ACHN (cell line): Measurements from ENCODE around the gene PAOX.
"Not testable (repeated sequence)": the region's sequence is repeated elsewhere in the genome, so short reads cannot be mapped to it uniquely, and the experiment has no call there.

ENCODE experiments used
- DNase-seq: peaks from one replicate; pipeline ENCODE4 v3.0.0-alpha.2; 2015
- in situ Hi-C: cut with HindIII; loops from 2 replicates; pipeline ENCODE4 v1.10.0; 2017; ENCODE audit warnings: low sequenced_read_pairs, low pct_ligation_motif_present, low pct_unique_long_range_greater_than_20kb

The PAOX gene

DNA sequence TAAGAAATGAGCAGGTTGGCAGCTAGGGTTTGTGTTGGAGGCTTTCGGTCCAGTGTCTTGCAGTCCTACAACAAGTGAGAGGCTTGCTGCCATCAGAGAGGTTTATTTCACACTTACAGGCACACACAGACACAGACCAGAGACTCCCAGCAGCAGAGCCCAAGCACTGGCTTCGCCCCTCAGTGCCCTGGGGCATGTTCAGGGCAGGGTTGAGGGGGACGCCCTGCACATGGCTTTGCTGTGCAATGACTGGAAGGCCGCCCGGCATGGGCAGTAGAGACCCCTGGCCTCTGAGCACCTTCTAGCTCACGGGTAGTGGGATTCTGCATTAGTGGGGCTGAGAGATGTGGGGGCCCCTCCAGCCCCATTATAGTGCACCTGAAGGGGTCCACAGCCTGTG is 41.5 kb downstream of the PAOX start:
- in situ Hi-C loops = no loop called here
- no peak for DNase-seq

- DNase-seq = no peak
- in situ Hi-C loops = no loop called here
Observed at GRCh38 chr10:133421336-133422222, 42.5 kb downstream of the PAOX start.

- in situ Hi-C loops = no loop called here
- no peak for DNase-seq
Observed at GRCh38 chr10:133422223-133422806, 43.3 kb downstream of the PAOX start.

GRCh38 chr10:133422807-133423771 is 44.0 kb downstream of the PAOX start:
- peak; percentile 15 for DNase-seq
- in situ Hi-C loops = no loop called here

DNA sequence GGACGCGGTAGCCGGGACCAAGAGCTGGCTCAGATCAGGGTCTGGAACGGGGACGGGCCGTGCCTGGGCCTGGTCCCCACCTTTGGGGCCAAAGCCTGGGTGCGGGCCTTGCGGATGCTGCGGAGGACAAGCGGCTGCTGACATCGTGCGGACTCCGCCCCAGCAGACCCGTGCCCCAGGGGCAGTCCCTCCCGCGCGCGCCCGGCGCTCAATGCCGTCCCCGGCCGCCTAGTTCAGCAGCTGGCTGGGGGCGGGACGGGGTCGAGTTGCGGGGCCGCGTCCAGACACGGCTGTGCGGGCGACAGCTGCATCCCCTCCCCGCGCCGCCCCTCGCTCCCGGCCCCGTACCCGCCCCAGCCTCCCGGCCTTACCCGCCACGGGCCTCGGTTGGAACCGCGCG is 45.0 kb downstream of the PAOX start:
- DNase-seq, in situ Hi-C loops: not testable (repeated sequence)

- DNase-seq, in situ Hi-C loops: not testable (repeated sequence)
Observed at GRCh38 chr10:133424601-133425000, 45.5 kb downstream of the PAOX start, which contains the start of gene SPRN. SPRN (minus strand) TSS chr10:133424625; CDS start chr10:133423681, 944 bp downstream.

DNA sequence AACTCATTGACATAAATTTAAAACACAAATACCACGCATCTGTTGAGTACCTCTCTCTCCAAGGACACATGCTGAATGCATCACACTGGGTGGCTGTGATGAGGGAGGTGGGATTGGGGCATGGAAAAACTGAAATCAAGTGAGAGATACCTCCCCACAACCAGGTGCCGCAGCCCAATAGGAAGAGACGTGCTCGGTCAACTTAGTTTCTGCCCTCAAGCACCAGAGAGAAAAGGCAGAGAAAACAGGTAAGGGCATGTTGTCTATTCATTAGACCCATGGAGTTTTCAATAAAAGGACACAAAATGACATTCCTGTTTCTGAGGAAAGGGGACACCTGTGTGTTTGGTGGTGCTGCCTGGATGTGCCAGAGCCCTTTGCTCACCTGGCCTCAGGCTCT is 50.5 kb downstream of the PAOX start:
- in situ Hi-C loops, DNase-seq: not testable (repeated sequence)

DNA sequence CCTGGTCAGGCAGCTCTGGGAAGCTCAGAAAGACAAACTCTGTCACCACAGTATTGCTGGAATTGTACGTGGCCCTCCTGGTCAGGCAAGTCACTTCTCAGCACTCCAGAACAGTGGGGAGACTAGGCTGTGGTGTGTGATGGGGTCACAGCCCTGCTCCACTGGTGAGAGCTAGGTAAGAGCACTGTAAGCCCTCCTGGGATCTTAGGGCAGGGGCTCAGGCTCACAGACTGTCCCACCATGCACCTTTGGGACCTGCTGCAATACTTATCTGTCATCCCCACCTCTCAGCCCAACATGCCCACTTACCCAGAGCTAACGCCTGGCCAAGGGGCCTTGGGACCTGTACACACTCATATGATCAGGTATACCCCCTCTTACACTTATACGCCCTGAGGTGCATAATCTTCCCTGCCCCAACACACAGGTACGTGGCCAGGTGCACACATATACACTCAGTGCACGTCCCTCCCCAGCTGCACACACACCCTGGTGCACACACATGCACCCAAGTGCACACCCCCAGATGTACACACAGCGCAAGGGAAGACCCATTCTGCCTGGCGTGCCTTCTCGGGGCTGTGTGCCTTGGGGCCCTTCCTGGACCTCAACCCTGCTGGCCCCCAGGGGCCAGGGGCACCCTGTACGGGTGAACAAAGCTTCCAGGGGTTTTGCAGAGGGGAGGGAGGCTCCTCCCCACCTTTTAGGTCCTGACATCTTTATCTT is 53.0 kb downstream of the PAOX start:
- DNase-seq = not testable (repeated sequence)

GRCh38 chr10:133432789-133433188 is 53.7 kb downstream of the PAOX start:
- DNase-seq, in situ Hi-C loops: not testable (repeated sequence)

More for the DNA sequence above, 53.0 kb downstream of the PAOX start:
- in situ Hi-C loops = not testable (repeated sequence)

DNA sequence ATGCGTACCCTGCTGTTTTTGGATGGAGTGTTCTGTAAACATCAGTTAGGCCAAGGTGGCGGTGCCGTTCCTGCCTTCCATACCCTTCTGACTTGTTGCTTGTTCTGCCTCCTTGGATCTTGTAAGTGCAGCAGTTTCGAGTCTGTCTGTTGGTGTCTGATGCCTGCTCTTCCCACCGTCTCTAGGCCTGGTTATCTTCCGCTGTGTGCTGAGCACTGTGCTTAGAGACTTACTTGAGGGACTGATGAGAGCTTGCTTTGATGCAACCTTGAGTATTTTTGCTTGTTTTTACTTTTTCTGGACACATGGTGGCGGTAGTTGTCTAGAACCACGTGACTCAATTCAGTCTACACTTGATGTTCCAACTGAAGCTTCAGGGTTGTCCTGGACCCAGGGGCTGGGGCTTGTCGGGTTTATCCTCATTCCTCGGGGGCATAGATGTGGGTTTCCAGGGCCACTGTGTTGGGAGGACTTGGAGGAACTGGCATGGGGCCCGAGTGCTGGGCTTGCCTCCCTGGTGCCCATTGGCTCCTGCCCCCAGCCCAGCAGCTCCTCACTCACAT is 59.7 kb downstream of the PAOX start:
- in situ Hi-C loops = no loop called here
- peak; percentile 51 for DNase-seq

GRCh38 chr10:133439517-133440461 is 60.7 kb downstream of the PAOX start:
- in situ Hi-C loops = no loop called here
- DNase-seq = no peak

DNA sequence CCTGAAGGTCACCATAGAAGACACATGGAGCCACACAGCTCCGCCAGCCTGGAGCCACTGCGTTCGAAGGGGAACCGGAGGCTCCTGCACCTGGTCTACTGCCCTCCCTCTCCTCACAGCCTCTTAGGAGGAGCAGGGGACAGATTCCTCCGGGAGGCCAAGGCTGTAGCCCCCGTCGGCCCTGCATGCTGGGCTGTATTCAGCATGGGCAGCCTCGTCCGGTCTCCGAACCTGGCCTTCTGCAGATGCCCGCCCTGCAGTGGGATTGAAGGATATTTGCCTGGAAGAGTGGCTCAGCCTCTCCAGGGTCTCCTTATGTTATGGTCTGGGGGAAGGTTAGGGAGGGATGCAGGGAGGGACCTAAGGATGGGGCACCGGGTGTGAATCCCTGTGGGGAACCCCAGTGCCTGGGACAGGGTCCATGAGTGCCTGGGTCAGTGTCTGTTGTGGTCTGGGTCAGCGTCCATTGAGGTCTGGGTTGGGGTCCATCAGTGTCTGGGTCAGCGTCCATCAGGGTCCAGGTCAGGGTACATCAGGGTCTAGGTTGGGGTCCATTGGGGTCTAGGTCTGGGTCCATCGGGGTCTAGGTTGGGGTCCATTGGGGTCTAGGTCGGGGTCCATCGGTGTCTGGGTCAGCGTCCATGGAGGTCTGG is 61.7 kb downstream of the PAOX start:
- no peak for DNase-seq
- in situ Hi-C loops = no loop called here
